Inflammatory macrophage (primary cell): ENCODE results near the gene METTL25.

Experiments
- DNase-seq, 2 donors: peaks; one replicate each; pipeline ENCODE4 v3.0.0-alpha.2; 2020 to 2022

METTL25 gene

GRCh38 chr12:82407481-82407880, 49.2 kb downstream of the METTL25 start:
- no peak for DNase-seq

- no peak for DNase-seq
These were observed 50.5 kb downstream of the METTL25 start for GRCh38 chr12:82408844-82409243.

- DNase-seq = no peak
These were observed 53.4 kb downstream of the METTL25 start for GRCh38 chr12:82411546-82412230.

- no peak for DNase-seq
These were observed 53.9 kb downstream of the METTL25 start for GRCh38 chr12:82412246-82412645.

- DNase-seq = no peak
These were observed 55.7 kb downstream of the METTL25 start for GRCh38 chr12:82414044-82414443.

GRCh38 chr12:82414926-82415325, 56.6 kb downstream of the METTL25 start:
- no peak for DNase-seq

- DNase-seq = no peak
These were observed 57.1 kb downstream of the METTL25 start for GRCh38 chr12:82415402-82415801.

- DNase-seq = no peak
These were observed 66.9 kb downstream of the METTL25 start for GRCh38 chr12:82425241-82425640.

- DNase-seq = no peak
These were observed 67.8 kb downstream of the METTL25 start for GRCh38 chr12:82426081-82426480.

GRCh38 chr12:82426586-82426985, 68.3 kb downstream of the METTL25 start:
- DNase-seq = no peak

GRCh38 chr12:82430541-82431145, 72.3 kb downstream of the METTL25 start:
- DNase-seq = no peak

GRCh38 chr12:82434392-82434911, 76.1 kb downstream of the METTL25 start:
- no peak for DNase-seq

- no peak for DNase-seq
These were observed 78.0 kb downstream of the METTL25 start for GRCh38 chr12:82436354-82436753.

- DNase-seq = no peak
These were observed 79.4 kb downstream of the METTL25 start for GRCh38 chr12:82437744-82438143.

GRCh38 chr12:82438356-82438755, 80.0 kb downstream of the METTL25 start:
- no peak for DNase-seq

- DNase-seq = no peak
These were observed 82.6 kb downstream of the METTL25 start for GRCh38 chr12:82440885-82441284.

- DNase-seq = no peak
These were observed 90.7 kb downstream of the METTL25 start for GRCh38 chr12:82448911-82449578.

GRCh38 chr12:82456633-82457032, 98.3 kb downstream of the METTL25 start:
- no peak for DNase-seq

- no peak for DNase-seq
These were observed 99.8 kb downstream of the METTL25 start for GRCh38 chr12:82458101-82458500.

- DNase-seq = no peak
These were observed 103.1 kb downstream of the METTL25 start for GRCh38 chr12:82461393-82461792.

- peak in 1 of 2 donors; percentile 8 for DNase-seq
These were observed 103.5 kb downstream of the METTL25 start for GRCh38 chr12:82461836-82462235.

- DNase-seq = no peak
These were observed 110.2 kb downstream of the METTL25 start for GRCh38 chr12:82468563-82468962.

- no peak for DNase-seq
These were observed 112.7 kb downstream of the METTL25 start for GRCh38 chr12:82470906-82471512.
